Measurements from ENCODE around the gene SLCO6A1.

Gene SLCO6A1

GRCh38 chr5:102324714-102325113 is 174.1 kb downstream of the SLCO6A1 start:
- no peak overlapping the region for H3K4me3 ChIP-seq (ENCODE audit: low read depth, low read length)
- DNase-seq (ENCODE audit: low read depth): no peak
- TF ChIP-seq MAX (IDR thresholded peaks at IDR 0.05; ENCODE audit: low read depth, low read length): no peak
- no peak for TF ChIP-seq POLR2A (IDR thresholded peaks at IDR 0.05; ENCODE audit: extremely low read depth, insufficient read length)
- no peak for TF ChIP-seq CTCF (IDR thresholded peaks at IDR 0.05; ENCODE audit: low read depth, low read length)
- no peak for TF ChIP-seq MYC (IDR thresholded peaks at IDR 0.05; ENCODE audit: low read depth, low read length)

All from NB4 (cell line).